Esophagus squamous epithelium (tissue), 4 donors: ENCODE results near the gene KCNS1.

Experiments used
- CTCF ChIP-seq, 6 experiments: fragments of 450-650 bp in 4 of 6; fragments of 200-600 bp in 2 of 6; sonication (generic) in 2 of 6; IDR thresholded peaks; one replicate each; pipeline ENCODE4 v1.5.1; 2016 to 2019; ENCODE audit warnings: antibody characterized with exemption in 6 of 6, mild to moderate bottlenecking in 4 of 6, moderate library complexity in 4 of 6
- POLR2A ChIP-seq, 4 donors: fragments of 450-650 bp; IDR thresholded peaks; one replicate each; pipeline ENCODE4 v1.6.1; 2017; ENCODE audit warnings: antibody characterized with exemption in 4 of 4, mild to moderate bottlenecking in 4 of 4, moderate library complexity in 3 of 4

GRCh38 chr20:45094864-45095574 lies 5.9 kb downstream of the KCNS1 start:
- TF ChIP-seq POLR2A (IDR thresholded peaks at IDR 0.05) (no peak), CTCF (IDR thresholded peaks at IDR 0.05) (no peak)
